ENCODE results near the gene DTD2. TPM values are rescaled to one million over a fixed set of nuclear protein-coding genes. Genes with fewer than 3 reads are reported as not detected.

DTD2 gene
- 20.7 and 45.7 TPM in 2 replicates for total RNA-seq (ENCODE audit: low replicate concordance)

GRCh38 chr14:31456841-31457664, at the start of gene DTD2:
Gene DTD2, minus strand, starts transcription at chr14:31457506. Its CDS starts 113 bp downstream, at chr14:31457393.

GRCh38 chr14:31487886-31488285, 30.6 kb upstream of the DTD2 start, which contains the start of gene GPR33:
Gene GPR33, minus strand, starts transcription at chr14:31488039. Its CDS starts 4,074 bp downstream, at chr14:31483965.

GRCh38 chr14:31420319-31421111, 36.8 kb downstream of the DTD2 start, which contains the start of gene HEATR5A:
Gene HEATR5A, minus strand, starts transcription at chr14:31420550. Its CDS starts 17,575 bp downstream, at chr14:31402975.

Other genes starting within 250 kb of the DTD2 start
- 226 and 481 TPM in 2 replicates for gene HECTD1, start 249.7 kb downstream of the DTD2 start, total RNA-seq (ENCODE audit: low replicate concordance)
- gene HEATR5A, start 37.0 kb downstream of the DTD2 start, total RNA-seq (ENCODE audit: low replicate concordance), result 45.6 and 58.3 TPM in 2 replicates
- not detected in 2 replicates for gene GPR33, start 30.5 kb upstream of the DTD2 start, total RNA-seq (ENCODE audit: low replicate concordance)
- gene NUBPL, start 103.9 kb upstream of the DTD2 start, total RNA-seq (ENCODE audit: low replicate concordance), result 4.7 and 9.2 TPM in 2 replicates

Data from smooth muscle cell of the coronary artery (primary cell).